Thyroid gland (tissue), 4 donors: ENCODE data around the gene SIAH1. TPM values are rescaled to one million over a fixed set of nuclear protein-coding genes. Genes with fewer than 3 reads are reported as not detected.
"Not testable (repeated sequence)": the region's sequence is repeated elsewhere in the genome, so short reads cannot be mapped to it uniquely, and the experiment has no call there.

Source experiments
- DNase-seq, 2 donors: peaks; one replicate each; pipeline ENCODE4 v3.0.0-alpha.2; 2019
- H3K27ac ChIP-seq, 3 donors: fragments of 200-600 bp; sonication (generic); 1 replicate in 2 of 3; 2 replicates in 1 of 3; pipeline ENCODE4 v1.5.1; 2016 to 2019; ENCODE audit warnings: mild to moderate bottlenecking in 1 of 3, moderate library complexity in 1 of 3
- H3K27me3 ChIP-seq: fragments of 200-600 bp; sonication (generic); one replicate; pipeline ENCODE4 v1.5.1; 2019
- H3K36me3 ChIP-seq, 2 donors: fragments of 200-600 bp; sonication (generic); one replicate each; pipeline ENCODE4 v1.5.1; 2016 to 2019
- H3K4me1 ChIP-seq, 2 donors: fragments of 200-600 bp; sonication (generic); one replicate each; pipeline ENCODE4 v1.5.1; 2017 to 2019
- H3K4me3 ChIP-seq, 3 donors: fragments of 200-600 bp; sonication (generic); replicated peaks in 1 of 3; 1 replicate in 2 of 3; 2 replicates in 1 of 3; pipeline ENCODE4 v1.5.1; 2016; ENCODE audit warnings: mild to moderate bottlenecking in 1 of 3
- H3K9me3 ChIP-seq: fragments of 200-600 bp; sonication (generic); one replicate; pipeline ENCODE4 v1.5.1; 2017
- CTCF ChIP-seq, 6 experiments: fragments of 200-600 bp in 3 of 6; fragments of 450-650 bp in 3 of 6; sonication (generic) in 3 of 6; IDR thresholded peaks; one replicate each; pipeline ENCODE4 v1.5.1; 2016 to 2019; ENCODE audit warnings: antibody characterized with exemption in 6 of 6, mild to moderate bottlenecking in 2 of 6, inconsistent platforms in 1 of 6, moderate library complexity in 1 of 6
- POLR2A ChIP-seq, 2 donors: fragments of 450-650 bp; IDR thresholded peaks; one replicate each; pipeline ENCODE4 v1.6.1; 2017; ENCODE audit warnings: antibody characterized with exemption in 2 of 2, mild to moderate bottlenecking in 2 of 2, moderate library complexity in 1 of 2
- WGBS, 2 donors: methylation state at CpG; one replicate each; pipeline ENCODE4 v1.1.5; 2017; 5-methylcytosine and 5-hydroxymethylcytosine counted together
- intact Hi-C: fragments of 100-400 bp; cut with DNase I; formaldehyde crosslinking; loops from one replicate; pipeline ENCODE4 v1.15.1; 2023
- total RNA-seq, 4 donors: library from RNA; depleted of rRNA; stranded (reverse); fragments of >200 nt; gene quantifications; one replicate each; pipeline ENCODE4 v1.2.3, GENCODE V29; 2016

SIAH1 gene
- total RNA-seq, 4 donors from 2014 or later, result 23.9 to 45.8 (median 34.4) TPM

- no peaks in the 10 kb centered on the region for H3K9me3 ChIP-seq
- 79 to 85% methylated on average over 4 of the region's 4 CpGs for WGBS, 2 donors
- intact Hi-C loops, result no loop called here
- no peaks in the 10 kb centered on the region for H3K27me3 ChIP-seq
- TF ChIP-seq POLR2A (IDR thresholded peaks at IDR 0.05) (no peak), CTCF (IDR thresholded peaks at IDR 0.05) (no peak)
- DNase-seq, result no peak
- H3K4me1 ChIP-seq, result peaks cover 26 to 28% of the 10 kb centered on the region in 2 donors
- H3K4me3 ChIP-seq, result no peak overlapping the region
- H3K36me3 ChIP-seq, result no peaks in the 10 kb centered on the region
- no peak overlapping the region for H3K27ac ChIP-seq
Observed at GRCh38 chr16:48405907-48406306, 20.7 kb upstream of the SIAH1 start.

- TF ChIP-seq POLR2A (IDR thresholded peaks at IDR 0.05) (no peak), CTCF (IDR thresholded peaks at IDR 0.05) (no peak)
- 100% methylated on average over 1 of the region's 1 CpG for WGBS, 2 donors
- intact Hi-C loops, result no loop called here
- peaks cover 20 to 22% of the 10 kb centered on the region in 2 donors for H3K4me1 ChIP-seq
- H3K27ac ChIP-seq, result no peak overlapping the region
- no peak overlapping the region for H3K4me3 ChIP-seq
- no peaks in the 10 kb centered on the region for H3K9me3 ChIP-seq
- no peak for DNase-seq
- no peaks in the 10 kb centered on the region for H3K36me3 ChIP-seq
- no peaks in the 10 kb centered on the region for H3K27me3 ChIP-seq
Observed at GRCh38 chr16:48405153-48405552, 19.9 kb upstream of the SIAH1 start.

- intact Hi-C loops, result not testable (repeated sequence)
Observed at GRCh38 chr16:48402547-48402946, 17.3 kb upstream of the SIAH1 start.

GRCh38 chr16:48395375-48395774 lies 10.2 kb upstream of the SIAH1 start:
- no peak overlapping the region for H3K4me3 ChIP-seq
- DNase-seq, result no peak
- TF ChIP-seq POLR2A (IDR thresholded peaks at IDR 0.05), result no peak
- no peak for TF ChIP-seq CTCF (IDR thresholded peaks at IDR 0.05)
- H3K27me3 ChIP-seq, result no peaks in the 10 kb centered on the region
- WGBS, 2 donors, result 94 to 100% methylated on average over 3 of the region's 3 CpGs
- intact Hi-C loops, result no loop called here
- no peak overlapping the region for H3K27ac ChIP-seq
- H3K9me3 ChIP-seq, result no peaks in the 10 kb centered on the region
- no peaks in the 10 kb centered on the region for H3K36me3 ChIP-seq
- H3K4me1 ChIP-seq, result no peaks in the 10 kb centered on the region

More at GRCh38 chr16:48402547-48402946, 17.3 kb upstream of the SIAH1 start:
- H3K9me3 ChIP-seq, H3K36me3 ChIP-seq, H3K4me3 ChIP-seq, H3K27ac ChIP-seq, H3K4me1 ChIP-seq, DNase-seq, H3K27me3 ChIP-seq: not testable (repeated sequence)
- 86 to 89% methylated on average over 8 of the region's 8 CpGs for WGBS, 2 donors

- H3K4me1 ChIP-seq, result no peaks in the 10 kb centered on the region
Observed at GRCh38 chr16:48394355-48394703, 9.1 kb upstream of the SIAH1 start.

More at GRCh38 chr16:48394355-48394703, 9.1 kb upstream of the SIAH1 start:
- no peaks in the 10 kb centered on the region for H3K36me3 ChIP-seq
- 87 to 90% methylated on average over 6 of the region's 6 CpGs for WGBS, 2 donors
- no peaks in the 10 kb centered on the region for H3K27me3 ChIP-seq
- H3K9me3 ChIP-seq, result no peaks in the 10 kb centered on the region
- intact Hi-C loops, result no loop called here
- H3K27ac ChIP-seq, result no peak overlapping the region
- no peak for TF ChIP-seq CTCF (IDR thresholded peaks at IDR 0.05)
- TF ChIP-seq POLR2A (IDR thresholded peaks at IDR 0.05), result no peak
- no peak overlapping the region for H3K4me3 ChIP-seq
- DNase-seq, result no peak
